ENCODE measurements around the gene B4GALT2.

B4GALT2 gene

GRCh38 chr1:44014365-44015104 is 35.5 kb downstream of the B4GALT2 start:
- Histone ChIP-seq H3K27ac (peak overlapping the region; percentile 10 to 32), H3K27me3 (no peaks in the 10 kb centered on the region), H3K4me3 (no peak overlapping the region), H3K4me1 (peaks cover 0 to 32% (median 24%) of the 10 kb centered on the region in 4 donors), H3K36me3 (peaks cover 0 to 6% (median 0%) of the 10 kb centered on the region in 3 donors), H3K9me3 (no peaks in the 10 kb centered on the region)
- intact Hi-C loops (cut with DNase I; ENCODE audit: low total_unique reads): no loop called here
- TF ChIP-seq CTCF (IDR thresholded peaks at IDR 0.05): no peak
- no peak for DNase-seq

- Histone ChIP-seq H3K27ac (peak overlapping the region; percentile 10 to 32), H3K9me3 (no peaks in the 10 kb centered on the region), H3K4me3 (no peak overlapping the region), H3K27me3 (no peaks in the 10 kb centered on the region), H3K4me1 (peaks cover 0 to 32% (median 24%) of the 10 kb centered on the region in 4 donors), H3K36me3 (no peaks in the 10 kb centered on the region)
- TF ChIP-seq CTCF (IDR thresholded peaks at IDR 0.05): no peak
- DNase-seq: peak; percentile 39 to 82
- intact Hi-C loops (cut with DNase I; ENCODE audit: low total_unique reads): no loop called here
These were observed 36.2 kb downstream of the B4GALT2 start for GRCh38 chr1:44015206-44015605.

- no peak for TF ChIP-seq CTCF (IDR thresholded peaks at IDR 0.05)
- H3K27ac ChIP-seq: peak overlapping the region in 1 of 2 donors; percentile 32
- H3K9me3 ChIP-seq: no peaks in the 10 kb centered on the region
- intact Hi-C loops (cut with DNase I; ENCODE audit: low total_unique reads): no loop called here
- no peaks in the 10 kb centered on the region for H3K36me3 ChIP-seq
- H3K27me3 ChIP-seq: no peaks in the 10 kb centered on the region
- H3K4me3 ChIP-seq: no peak overlapping the region
- DNase-seq: no peak
- peaks cover 0 to 32% (median 24%) of the 10 kb centered on the region in 4 donors for H3K4me1 ChIP-seq
These were observed 37.3 kb downstream of the B4GALT2 start for GRCh38 chr1:44016041-44016889.

- H3K27ac ChIP-seq: no peak overlapping the region
- H3K27me3 ChIP-seq: no peaks in the 10 kb centered on the region
- no peaks in the 10 kb centered on the region for H3K9me3 ChIP-seq
- H3K36me3 ChIP-seq: no peaks in the 10 kb centered on the region
- no peak overlapping the region for H3K4me3 ChIP-seq
- no peak for DNase-seq
- no peak for TF ChIP-seq CTCF (IDR thresholded peaks at IDR 0.05)
- peaks cover 0 to 32% (median 24%) of the 10 kb centered on the region in 4 donors for H3K4me1 ChIP-seq
- intact Hi-C loops (cut with DNase I; ENCODE audit: low total_unique reads): no loop called here
These were observed 37.9 kb downstream of the B4GALT2 start for GRCh38 chr1:44016890-44017400.

- Histone ChIP-seq H3K9me3 (no peaks in the 10 kb centered on the region), H3K4me3 (no peak overlapping the region), H3K27me3 (no peaks in the 10 kb centered on the region), H3K4me1 (peaks cover 0 to 19% (median 18%) of the 10 kb centered on the region in 4 donors), H3K27ac (no peak overlapping the region), H3K36me3 (peaks cover 0 to 6% (median 5%) of the 10 kb centered on the region in 3 donors)
- DNase-seq: no peak
- no peak for TF ChIP-seq CTCF (IDR thresholded peaks at IDR 0.05)
- intact Hi-C loops (cut with DNase I; ENCODE audit: low total_unique reads): no loop called here
These were observed 40.5 kb downstream of the B4GALT2 start for GRCh38 chr1:44019466-44019948.
